HG03432 (cell line): Measurements from ENCODE around the gene RPLP2.

Experiments used
- ATAC-seq: cut with Tn5 transposase; IDR thresholded peaks from one replicate; pipeline ENCODE4 v1.9.1; 2021; ENCODE audit warnings: mild to moderate bottlenecking, moderate library complexity; ENCODE audit not compliant: unreplicated experiment

RPLP2 gene

GRCh38 chr11:790721-791564 lies 18.8 kb upstream of the RPLP2 start:
- ATAC-seq = no peak

- no peak for ATAC-seq
These were observed 17.9 kb upstream of the RPLP2 start for GRCh38 chr11:791658-792534.

GRCh38 chr11:792535-792821 lies 17.3 kb upstream of the RPLP2 start:
- ATAC-seq = no peak

- ATAC-seq = no peak
These were observed 16.9 kb upstream of the RPLP2 start for GRCh38 chr11:792873-793272.

GRCh38 chr11:793556-793955 lies 16.2 kb upstream of the RPLP2 start:
- ATAC-seq = no peak

DNA sequence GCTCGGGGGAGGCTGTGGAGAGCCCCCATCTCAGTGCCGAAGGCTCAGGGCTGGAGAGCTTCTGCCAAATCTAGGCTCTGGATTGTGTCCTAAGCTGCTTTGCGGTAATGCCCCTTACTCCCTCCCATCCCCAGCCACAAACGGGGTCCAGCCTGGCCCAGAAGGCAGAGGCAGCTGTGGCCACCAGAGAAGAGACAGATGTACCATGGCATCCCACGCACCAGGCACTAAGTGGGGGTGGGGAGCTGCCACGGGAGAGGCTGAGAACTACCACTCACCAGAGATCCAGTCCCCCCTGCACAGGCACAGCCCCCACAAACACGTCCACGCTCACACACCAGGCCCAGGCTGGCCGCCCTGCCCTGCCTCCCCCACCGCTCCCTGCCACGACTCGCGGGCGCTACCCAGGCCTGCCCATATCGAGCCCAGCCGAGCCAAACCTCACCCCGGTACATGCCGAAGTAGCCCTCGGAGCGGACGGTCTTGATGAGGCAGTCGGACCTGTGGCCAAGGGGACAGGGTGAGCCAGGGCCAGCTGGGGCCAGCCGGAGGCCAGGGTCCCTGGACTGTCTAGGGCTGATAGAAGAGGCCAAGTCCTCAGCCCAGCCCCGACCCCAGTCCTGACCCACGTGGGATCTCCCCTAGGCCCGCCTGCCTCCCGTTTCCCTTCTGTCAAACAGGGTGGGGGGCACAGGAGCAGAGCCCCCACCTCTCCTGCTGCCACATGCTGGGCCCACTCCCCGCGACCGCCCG lies 15.6 kb upstream of the RPLP2 start:
- ATAC-seq = no peak

DNA sequence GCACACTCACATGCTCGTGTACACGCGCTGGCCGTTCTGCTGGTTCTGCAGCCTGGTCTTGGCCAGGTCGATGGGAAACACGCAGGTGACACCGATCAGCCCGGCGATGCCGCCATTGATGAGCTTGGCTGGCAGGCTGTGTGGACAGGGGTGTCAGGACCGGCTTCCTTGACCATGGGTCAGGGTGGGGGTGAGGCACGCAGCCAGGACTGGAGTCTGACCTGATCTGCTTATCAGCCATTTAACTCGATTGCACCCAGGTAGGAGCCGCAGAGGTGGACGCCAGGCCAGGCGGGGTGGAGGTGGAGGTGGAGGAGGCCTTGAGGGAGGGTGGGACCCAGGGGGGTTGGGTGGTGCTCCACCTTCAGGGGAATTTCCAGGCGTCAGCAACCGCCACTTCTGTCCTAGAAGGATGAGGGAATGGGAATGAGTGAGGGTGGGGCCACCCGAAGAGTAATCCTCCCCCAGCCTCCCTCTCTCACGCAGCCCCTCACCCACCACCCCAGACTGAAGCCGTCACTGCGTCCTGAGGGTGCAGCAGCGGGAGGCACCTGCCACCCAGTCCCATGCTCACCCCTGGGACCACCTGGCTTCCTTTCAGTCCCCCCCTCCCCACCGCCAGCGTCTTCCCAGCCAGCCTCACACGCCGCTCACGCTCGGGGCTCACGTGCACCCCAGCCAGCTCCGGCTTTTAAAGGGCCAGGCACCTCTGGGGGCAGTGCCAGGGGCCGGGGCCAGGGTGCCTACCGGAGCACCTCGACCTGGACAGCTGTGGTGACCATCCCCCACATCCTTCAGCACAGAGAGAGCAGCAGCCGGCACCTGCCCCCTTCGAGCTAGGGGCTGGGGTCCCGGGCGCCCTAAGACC lies 14.8 kb upstream of the RPLP2 start:
- ATAC-seq = no peak

DNA sequence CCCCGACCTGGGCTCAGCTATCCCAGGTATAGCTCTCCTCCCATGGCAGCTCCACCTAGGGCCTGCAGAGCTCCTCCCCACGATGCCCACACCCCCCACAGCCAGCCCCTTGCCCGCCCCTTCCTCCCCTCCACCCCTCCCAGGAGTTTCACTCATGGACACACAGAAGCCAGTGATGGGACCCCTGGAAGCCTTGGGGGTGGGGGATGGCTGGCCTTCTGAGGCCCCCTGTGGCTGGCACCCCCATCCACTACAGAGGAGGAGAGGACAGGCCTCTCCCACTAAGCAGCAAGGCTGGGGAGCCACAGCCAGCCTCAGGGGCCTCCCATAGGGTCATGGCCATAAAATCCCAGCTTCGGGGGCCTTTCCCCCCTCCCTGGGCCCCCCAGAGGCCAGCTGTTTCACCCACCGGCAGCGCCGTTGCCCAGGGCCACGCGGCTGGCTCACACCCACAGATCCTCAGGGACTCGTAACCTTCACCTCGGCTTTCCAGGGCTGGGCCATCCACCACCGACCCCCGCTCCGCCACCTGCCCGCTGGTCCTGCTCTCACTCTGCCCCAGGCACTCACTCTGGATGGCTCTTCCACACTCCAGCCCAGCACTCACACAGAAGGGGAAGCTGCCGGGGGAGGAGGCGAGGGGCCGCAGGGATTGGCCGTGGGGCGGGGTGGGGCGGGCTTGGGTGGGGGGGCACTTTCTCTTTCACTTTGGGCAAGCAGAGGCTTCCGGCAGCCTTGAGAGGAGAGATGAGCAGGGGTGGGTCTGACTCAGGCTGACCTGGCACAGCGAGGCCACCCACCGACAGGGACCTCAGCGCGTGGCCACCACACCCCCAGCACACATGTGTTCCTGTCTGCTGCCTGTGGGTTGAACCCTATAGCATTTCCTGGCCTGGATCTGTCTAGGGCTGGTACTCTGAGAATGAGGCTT lies 13.9 kb upstream of the RPLP2 start:
- no peak for ATAC-seq

- ATAC-seq = no peak
These were observed 13.0 kb upstream of the RPLP2 start for GRCh38 chr11:796565-797295.

DNA sequence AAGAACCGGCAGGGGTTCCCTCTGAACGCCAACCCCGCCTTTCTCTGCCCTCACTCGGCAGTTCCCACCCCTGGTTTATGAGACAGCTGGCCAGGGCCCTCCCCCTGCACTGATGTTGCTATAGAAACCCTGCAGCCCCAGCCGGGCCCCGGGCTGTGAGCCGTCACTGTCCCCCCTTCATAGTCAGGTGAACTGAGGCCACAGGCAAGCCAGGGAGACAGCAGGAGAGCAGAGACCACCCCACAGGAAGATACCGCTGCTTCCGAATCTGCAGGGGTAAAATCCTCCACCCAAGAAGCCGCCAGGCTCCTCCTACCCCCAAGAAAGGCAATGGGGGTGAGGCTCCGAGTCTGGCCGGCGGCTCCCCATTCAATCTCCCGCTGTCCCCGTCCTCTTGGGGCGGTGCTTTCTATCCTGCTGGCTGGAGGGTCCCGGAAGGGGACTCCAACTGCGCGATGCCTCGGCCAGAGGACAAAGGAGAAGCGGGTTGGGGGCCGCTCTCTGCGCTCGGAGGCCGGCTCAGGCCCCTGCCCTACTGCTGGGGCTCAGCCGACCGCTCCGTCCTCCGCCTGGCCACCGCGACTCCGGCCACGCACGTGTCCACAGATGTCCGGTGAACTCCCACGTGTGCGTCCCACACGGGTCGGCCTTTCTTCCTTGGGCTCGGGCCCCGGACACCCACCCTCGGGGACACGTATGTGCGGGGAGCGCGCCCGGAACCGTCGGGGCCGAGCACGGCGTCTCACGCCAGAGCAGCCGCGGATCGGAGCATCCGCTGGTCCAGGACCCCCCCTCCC lies 12.3 kb upstream of the RPLP2 start:
- ATAC-seq = peak; percentile 45

- ATAC-seq = peak; percentile 63
These were observed 11.6 kb upstream of the RPLP2 start, which contains the start of gene SLC25A22 for GRCh38 chr11:798093-798713. Gene SLC25A22, minus strand, starts transcription at chr11:798281. Its CDS starts 3,275 bp downstream, at chr11:795006.

DNA sequence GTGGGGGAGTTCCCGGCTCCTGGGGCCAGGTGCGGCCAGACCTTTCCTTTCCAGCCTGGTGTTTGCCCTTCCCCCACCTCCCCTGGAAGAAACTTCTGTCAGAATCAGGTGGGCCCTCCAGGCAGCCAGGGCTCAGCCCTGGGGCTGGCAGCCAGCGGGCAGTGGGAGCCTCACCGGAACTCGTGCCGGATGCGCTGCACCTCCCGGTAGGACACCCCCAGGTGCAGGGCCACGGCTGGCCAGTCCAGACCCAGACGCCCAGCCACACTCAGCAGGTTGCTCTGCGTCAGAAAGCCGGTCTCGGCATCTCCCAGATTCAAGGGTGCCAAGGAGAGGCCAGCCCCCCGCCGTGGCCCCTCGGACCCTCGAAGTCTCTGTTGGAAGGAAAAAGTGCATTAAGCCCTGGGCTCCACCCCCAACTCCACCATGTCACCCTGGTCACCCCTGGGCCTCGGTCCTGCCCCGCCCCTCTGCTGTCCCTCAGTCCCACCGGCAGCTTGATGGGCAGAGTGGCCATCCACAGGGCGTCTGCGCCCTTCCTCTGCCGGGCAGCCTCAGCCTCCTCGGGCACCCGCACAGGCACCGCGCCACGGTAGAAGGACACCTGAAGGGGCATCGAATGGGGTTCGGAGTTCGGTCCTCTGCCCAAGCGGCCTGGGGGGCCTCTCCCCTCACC lies 10.0 kb upstream of the RPLP2 start:
- ATAC-seq = no peak

GRCh38 chr11:800473-800872 lies 9.3 kb upstream of the RPLP2 start:
- no peak for ATAC-seq

DNA sequence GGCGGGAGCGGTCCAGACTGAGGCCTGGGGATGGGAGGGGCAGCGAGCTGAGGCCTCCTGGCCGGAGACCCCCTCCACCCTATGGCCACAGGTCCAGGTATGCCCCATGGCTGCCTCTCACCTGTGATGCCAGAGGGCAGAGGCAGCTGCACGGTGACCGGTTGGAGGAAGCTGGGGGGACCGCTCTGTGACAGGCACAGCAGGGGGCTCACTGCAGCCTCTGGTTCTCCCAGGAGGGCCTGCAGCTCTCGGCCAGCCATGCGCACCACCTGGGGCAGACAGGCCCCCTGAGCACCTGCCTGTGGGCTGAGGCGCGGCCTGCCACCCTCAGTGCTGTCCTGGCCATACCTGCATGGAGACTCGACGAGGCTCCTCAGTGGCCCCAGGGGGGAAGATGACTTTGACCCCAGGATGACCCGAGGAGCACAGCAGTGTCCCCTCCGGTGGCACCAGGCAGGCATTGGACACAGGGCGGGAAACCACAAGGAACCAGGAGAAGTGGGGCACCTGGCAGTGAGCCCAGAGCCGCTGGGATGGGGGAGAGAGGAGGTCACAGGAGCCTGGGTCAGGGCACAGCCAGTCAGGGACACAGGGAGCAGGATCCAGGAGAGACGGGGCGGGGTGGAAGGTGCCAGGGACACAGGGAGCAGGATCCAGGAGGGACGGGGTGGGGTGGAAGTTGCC lies 8.5 kb upstream of the RPLP2 start:
- no peak for ATAC-seq

DNA sequence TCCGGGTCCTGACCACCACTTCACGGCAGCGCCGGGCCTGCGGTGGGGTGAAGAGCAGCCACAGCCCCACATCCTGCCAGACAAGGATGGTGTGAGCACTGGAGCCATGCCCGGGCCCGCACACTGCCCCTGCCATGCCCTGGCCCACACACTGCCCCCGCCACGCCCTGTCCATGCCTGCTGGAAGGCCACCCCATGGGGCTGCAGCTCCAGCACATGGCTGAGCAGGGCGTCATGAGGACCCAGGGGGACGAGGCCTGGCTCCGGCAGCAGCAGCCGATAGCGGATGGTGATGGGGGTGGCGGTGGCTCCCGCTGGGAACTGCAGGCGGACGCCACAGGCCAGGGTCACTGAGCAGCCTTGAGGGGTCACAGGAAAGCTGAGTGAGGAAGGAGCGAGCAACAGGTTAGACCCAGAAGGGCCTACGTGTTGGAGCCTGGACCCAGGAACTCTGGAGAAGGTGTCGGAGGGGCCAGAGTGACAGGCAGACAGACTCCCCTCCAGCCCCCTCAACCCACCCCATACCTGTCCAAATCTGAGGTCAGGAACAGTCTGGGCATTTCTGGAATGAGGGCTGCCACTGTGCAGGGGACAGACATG lies 7.6 kb upstream of the RPLP2 start:
- ATAC-seq = no peak
